Natural killer cell (primary cell): Measurements from ENCODE around the gene FZR1. TPM values are rescaled to one million over a fixed set of nuclear protein-coding genes. Genes with fewer than 3 reads are reported as not detected.

Experiments
- ATAC-seq, 3 donors: fragments of 150-1000 bp in 2 of 3; fragments of 200-7000 bp in 1 of 3; cut with Tn5 transposase; 1 replicate in 1 of 3; 2 replicates in 2 of 3; pipeline ENCODE4 v1.10.0; 2021; ENCODE audit warnings: mild to moderate bottlenecking in 2 of 3, moderate library complexity in 2 of 3
- DNase-seq, 2 donors: peaks; one replicate each; pipeline versions ENCODE4 v3.0.0 to v3.0.0-alpha.2; 2013 to 2021; ENCODE audit warnings: mixed read lengths in 1 of 2
- H3K27ac ChIP-seq: one replicate; pipeline ENCODE4 v1.5.1; 2013; ENCODE audit warnings: mild to moderate bottlenecking, low read length
- H3K27me3 ChIP-seq: one replicate; pipeline ENCODE4 v1.6.1; 2013; ENCODE audit warnings: low read length; ENCODE audit not compliant: control insufficient read depth, insufficient read depth
- H3K36me3 ChIP-seq: one replicate; pipeline ENCODE4 v1.6.1; 2013; ENCODE audit warnings: low read length; ENCODE audit not compliant: control insufficient read depth, insufficient read depth
- H3K4me1 ChIP-seq: one replicate; pipeline ENCODE4 v1.6.1; 2013; ENCODE audit warnings: low read length; ENCODE audit not compliant: control insufficient read depth, insufficient read depth
- H3K4me3 ChIP-seq: one replicate; pipeline ENCODE4 v1.5.1; 2013; ENCODE audit warnings: low read length
- H3K9me3 ChIP-seq: one replicate; pipeline ENCODE4 v1.6.1; 2013; ENCODE audit warnings: low read length; ENCODE audit not compliant: control insufficient read depth, insufficient read depth
- H3K27ac Mint-ChIP-seq, 2 donors: one replicate each; pipeline ENCODE4 v1.8.0; 2022; ENCODE audit warnings: mild to moderate bottlenecking in 2 of 2, mixed read lengths in 2 of 2, moderate library complexity in 1 of 2
- H3K27me3 Mint-ChIP-seq, 2 donors: one replicate each; pipeline ENCODE4 v1.8.0; 2022; ENCODE audit warnings: low read depth in 2 of 2, mixed read lengths in 2 of 2
- H3K36me3 Mint-ChIP-seq: one replicate; pipeline ENCODE4 v1.8.0; 2022; ENCODE audit warnings: mixed read lengths
- H3K4me1 Mint-ChIP-seq, 2 donors: one replicate each; pipeline ENCODE4 v1.8.0; 2022; ENCODE audit warnings: mixed read lengths in 2 of 2
- H3K4me3 Mint-ChIP-seq: one replicate; pipeline ENCODE4 v1.8.0; 2022; ENCODE audit warnings: mild to moderate bottlenecking, moderate library complexity, mixed read lengths
- H3K9me3 Mint-ChIP-seq, 2 donors: one replicate each; pipeline ENCODE4 v1.8.0; 2022; ENCODE audit warnings: mixed read lengths in 2 of 2
- WGBS: methylation state at CpG from one replicate; pipeline ENCODE4 v1.1.7; 2013; ENCODE audit warnings: missing lambda C conversion rate; ENCODE audit not compliant: insufficient coverage; 5-methylcytosine and 5-hydroxymethylcytosine counted together
- intact Hi-C: fragments of 100-400 bp; cut with micrococcal nuclease; formaldehyde crosslinking; loops from one replicate; pipeline ENCODE4 v1.14.2; 2022
- total RNA-seq, 4 donors: library from RNA; stranded (reverse); fragments of 120-200 nt in 1 of 4; gene quantifications; one replicate each; pipeline versions ENCODE4 v1.2.3 to v1.2.4, GENCODE V29; 2013 to 2022
- TF ChIP-seq, protein P1 (sequence below): fragments of 200-600 bp; IDR thresholded peaks from one replicate; pipeline ENCODE4 v1.8.0; 2022; ENCODE audit warnings: antibody characterized with exemption

Gene FZR1
- total RNA-seq, 3 donors from 2014 or later (not counting 1 experiment from before 2014, with no cell fraction given) = 89.1 to 98.3 (median 91.4) TPM

DNA sequence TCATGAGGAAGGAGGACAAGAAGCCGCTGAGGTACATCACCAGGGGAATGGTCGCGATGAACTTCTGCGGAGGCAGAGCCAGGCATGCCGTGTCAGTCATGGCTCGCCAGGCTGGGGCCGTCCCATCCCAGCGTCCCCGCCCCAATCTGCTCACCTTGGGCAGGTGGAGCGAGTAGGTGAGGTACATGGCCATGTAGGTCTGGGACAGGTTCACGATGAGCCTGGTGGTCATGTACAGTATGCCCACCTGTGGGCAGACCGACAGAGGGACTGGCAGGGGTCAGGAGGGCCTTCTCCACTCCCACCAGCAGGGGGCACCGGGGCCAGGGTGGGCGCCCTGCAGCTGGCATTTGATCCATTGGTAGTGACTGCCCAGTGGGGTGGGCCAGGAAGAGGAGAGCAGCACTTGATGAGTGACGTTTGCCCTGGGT is 41.2 kb downstream of the FZR1 start:
- Histone ChIP-seq H3K27ac (no peak overlapping the region), H3K36me3 (peaks cover 27% of the 10 kb centered on the region), H3K9me3 (no peaks in the 10 kb centered on the region), H3K4me1 (peaks cover 14% of the 10 kb centered on the region), H3K27me3 (no peaks in the 10 kb centered on the region), H3K4me3 (no peak overlapping the region)
- TF ChIP-seq, protein P1, sequence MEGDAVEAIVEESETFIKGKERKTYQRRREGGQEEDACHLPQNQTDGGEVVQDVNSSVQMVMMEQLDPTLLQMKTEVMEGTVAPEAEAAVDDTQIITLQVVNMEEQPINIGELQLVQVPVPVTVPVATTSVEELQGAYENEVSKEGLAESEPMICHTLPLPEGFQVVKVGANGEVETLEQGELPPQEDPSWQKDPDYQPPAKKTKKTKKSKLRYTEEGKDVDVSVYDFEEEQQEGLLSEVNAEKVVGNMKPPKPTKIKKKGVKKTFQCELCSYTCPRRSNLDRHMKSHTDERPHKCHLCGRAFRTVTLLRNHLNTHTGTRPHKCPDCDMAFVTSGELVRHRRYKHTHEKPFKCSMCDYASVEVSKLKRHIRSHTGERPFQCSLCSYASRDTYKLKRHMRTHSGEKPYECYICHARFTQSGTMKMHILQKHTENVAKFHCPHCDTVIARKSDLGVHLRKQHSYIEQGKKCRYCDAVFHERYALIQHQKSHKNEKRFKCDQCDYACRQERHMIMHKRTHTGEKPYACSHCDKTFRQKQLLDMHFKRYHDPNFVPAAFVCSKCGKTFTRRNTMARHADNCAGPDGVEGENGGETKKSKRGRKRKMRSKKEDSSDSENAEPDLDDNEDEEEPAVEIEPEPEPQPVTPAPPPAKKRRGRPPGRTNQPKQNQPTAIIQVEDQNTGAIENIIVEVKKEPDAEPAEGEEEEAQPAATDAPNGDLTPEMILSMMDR = peak; percentile 53
- peaks cover 0 to 19% of the 10 kb centered on the region in 2 donors for H3K4me1 Mint-ChIP-seq
- no peaks in the 10 kb centered on the region for H3K9me3 Mint-ChIP-seq
- intact Hi-C loops = no loop called here
- DNase-seq = peak in 1 of 2 donors; percentile 49
- ATAC-seq = no peak
- H3K27me3 Mint-ChIP-seq = no peaks in the 10 kb centered on the region
- no peak overlapping the region for H3K4me3 Mint-ChIP-seq
- peak overlapping the region in 1 of 2 donors; percentile 56 for H3K27ac Mint-ChIP-seq
- 92% methylated on average over 15 of the region's 15 CpGs for WGBS
- no peaks in the 10 kb centered on the region for H3K36me3 Mint-ChIP-seq

DNA sequence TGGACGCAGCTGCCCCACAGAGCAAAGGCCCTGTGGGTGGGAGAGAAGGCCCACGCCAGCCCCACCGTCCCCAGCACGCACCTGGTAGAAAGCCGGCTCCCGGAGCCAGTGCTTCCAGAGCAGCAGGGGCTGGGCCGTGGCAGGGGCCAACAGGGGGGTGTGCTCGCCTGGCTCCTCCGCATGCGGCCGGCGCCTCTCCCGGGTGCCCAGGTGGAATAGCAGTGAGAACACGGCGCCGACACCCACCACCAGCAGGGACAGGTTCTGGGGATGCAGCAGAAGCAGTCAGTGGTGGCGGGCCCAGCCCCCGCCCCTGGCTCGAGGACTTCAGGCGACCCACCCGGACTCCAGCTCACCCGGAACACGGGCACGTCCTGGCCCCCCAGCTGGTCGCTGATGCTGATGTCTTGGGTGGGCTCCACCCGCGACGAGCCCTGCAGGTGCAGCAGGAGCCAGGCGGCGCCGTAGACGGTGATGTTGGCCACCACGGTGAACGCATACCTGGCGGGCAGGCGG is 41.7 kb downstream of the FZR1 start:
- DNase-seq = no peak
- H3K4me3 Mint-ChIP-seq = no peak overlapping the region
- no peaks in the 10 kb centered on the region for H3K27me3 ChIP-seq
- 94% methylated on average over 36 of the region's 36 CpGs for WGBS
- TF ChIP-seq, protein P1 = peak; percentile 23
- peaks cover 0 to 19% of the 10 kb centered on the region in 2 donors for H3K4me1 Mint-ChIP-seq
- no peaks in the 10 kb centered on the region for H3K27me3 Mint-ChIP-seq
- ATAC-seq = no peak
- H3K27ac ChIP-seq = no peak overlapping the region
- H3K9me3 ChIP-seq = no peaks in the 10 kb centered on the region
- H3K9me3 Mint-ChIP-seq = no peaks in the 10 kb centered on the region
- intact Hi-C loops = no loop called here
- H3K27ac Mint-ChIP-seq = peak overlapping the region in 1 of 2 donors; percentile 56
- peaks cover 27% of the 10 kb centered on the region for H3K36me3 ChIP-seq
- H3K4me3 ChIP-seq = no peak overlapping the region
- H3K36me3 Mint-ChIP-seq = no peaks in the 10 kb centered on the region
- peaks cover 19% of the 10 kb centered on the region for H3K4me1 ChIP-seq

DNA sequence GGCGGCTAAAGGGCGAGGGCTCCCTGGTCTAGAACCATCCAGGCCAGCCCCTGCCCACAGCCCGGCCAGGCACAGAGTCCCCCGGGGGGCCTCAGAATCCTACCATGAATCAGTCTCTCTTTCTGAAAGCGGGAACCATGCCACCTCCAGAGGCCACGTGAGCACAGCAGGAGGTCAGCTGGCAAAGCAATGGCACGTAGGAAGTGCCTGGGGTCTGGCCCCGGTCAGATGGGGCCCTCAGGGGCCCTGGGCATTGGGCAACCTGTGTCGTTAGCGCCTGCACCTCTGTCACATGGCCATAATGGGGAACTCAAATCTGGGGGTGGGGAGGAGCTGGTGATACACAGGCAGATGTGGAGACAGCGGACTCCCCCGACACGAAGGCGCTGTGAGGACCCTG is 42.5 kb downstream of the FZR1 start:
- H3K27me3 ChIP-seq = no peaks in the 10 kb centered on the region
- WGBS = 86% methylated on average over 14 of the region's 14 CpGs
- H3K4me1 Mint-ChIP-seq = peaks cover 0 to 23% of the 10 kb centered on the region in 2 donors
- H3K27ac Mint-ChIP-seq = no peak overlapping the region
- intact Hi-C loops = no loop called here
- no peak overlapping the region for H3K27ac ChIP-seq
- no peak for DNase-seq
- peaks cover 25% of the 10 kb centered on the region for H3K4me1 ChIP-seq
- TF ChIP-seq, protein P1 = no peak
- H3K4me3 Mint-ChIP-seq = no peak overlapping the region
- H3K9me3 Mint-ChIP-seq = no peaks in the 10 kb centered on the region
- no peaks in the 10 kb centered on the region for H3K36me3 Mint-ChIP-seq
- H3K36me3 ChIP-seq = peaks cover 27% of the 10 kb centered on the region
- no peaks in the 10 kb centered on the region for H3K9me3 ChIP-seq
- no peak overlapping the region for H3K4me3 ChIP-seq
- H3K27me3 Mint-ChIP-seq = no peaks in the 10 kb centered on the region
- ATAC-seq = peak in 2 of 3 donors; percentile 14 to 44

DNA sequence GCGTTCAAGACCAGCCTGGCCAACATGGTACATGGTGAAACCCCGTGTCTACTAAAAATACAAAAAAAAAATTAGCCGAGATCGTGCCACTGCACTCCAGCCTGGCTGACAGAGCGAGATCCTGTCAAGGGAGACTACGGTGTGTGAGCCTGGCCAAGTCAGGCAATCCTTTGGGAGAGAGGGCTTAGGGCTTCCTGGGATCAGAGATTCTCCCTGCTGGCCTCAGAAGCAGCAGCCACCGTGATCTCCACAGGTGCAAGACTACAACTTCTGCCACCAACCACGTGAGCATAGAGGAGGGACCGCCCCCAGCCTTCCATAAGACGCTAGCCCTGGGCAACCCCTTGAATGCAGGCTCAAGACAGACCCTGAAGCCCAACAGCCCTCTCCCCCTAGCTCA is 43.7 kb downstream of the FZR1 start:
- no peaks in the 10 kb centered on the region for H3K9me3 Mint-ChIP-seq
- WGBS = 93% methylated on average over 10 of the region's 10 CpGs
- ATAC-seq (no peak), DNase-seq (no peak)
- no peak overlapping the region for H3K27ac Mint-ChIP-seq
- H3K36me3 ChIP-seq = peaks cover 20% of the 10 kb centered on the region
- no peaks in the 10 kb centered on the region for H3K27me3 ChIP-seq
- TF ChIP-seq, protein P1 = no peak
- H3K4me1 Mint-ChIP-seq = peaks cover 0 to 28% of the 10 kb centered on the region in 2 donors
- H3K36me3 Mint-ChIP-seq = no peaks in the 10 kb centered on the region
- intact Hi-C loops = no loop called here
- H3K4me1 ChIP-seq = peaks cover 37% of the 10 kb centered on the region
- H3K27me3 Mint-ChIP-seq = no peaks in the 10 kb centered on the region
- no peak overlapping the region for H3K4me3 Mint-ChIP-seq
- H3K9me3 ChIP-seq = no peaks in the 10 kb centered on the region
- H3K27ac ChIP-seq = no peak overlapping the region
- H3K4me3 ChIP-seq = no peak overlapping the region
